ENCODE results near the gene LNPEP.

DNA sequence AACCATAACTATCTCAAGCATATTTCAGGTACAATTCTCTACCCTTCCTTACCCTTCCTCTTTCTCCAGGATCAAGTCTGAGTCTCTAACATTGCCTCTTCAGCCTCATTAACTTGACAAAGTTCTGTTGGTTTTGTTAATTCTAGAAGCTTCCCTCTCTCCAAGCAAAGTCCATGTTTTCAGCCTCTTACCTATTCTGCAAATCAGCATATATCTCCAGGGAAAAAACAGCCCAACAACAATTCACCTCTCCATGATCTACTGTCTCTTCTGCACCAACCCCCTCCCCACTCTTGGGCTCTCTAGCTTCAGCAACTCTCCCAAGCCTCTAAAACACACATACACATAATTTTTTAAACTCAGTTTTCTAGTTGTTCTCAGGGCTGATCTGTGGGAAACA, 134.4 kb downstream of the LNPEP start:
- TF ChIP-seq, protein P1, sequence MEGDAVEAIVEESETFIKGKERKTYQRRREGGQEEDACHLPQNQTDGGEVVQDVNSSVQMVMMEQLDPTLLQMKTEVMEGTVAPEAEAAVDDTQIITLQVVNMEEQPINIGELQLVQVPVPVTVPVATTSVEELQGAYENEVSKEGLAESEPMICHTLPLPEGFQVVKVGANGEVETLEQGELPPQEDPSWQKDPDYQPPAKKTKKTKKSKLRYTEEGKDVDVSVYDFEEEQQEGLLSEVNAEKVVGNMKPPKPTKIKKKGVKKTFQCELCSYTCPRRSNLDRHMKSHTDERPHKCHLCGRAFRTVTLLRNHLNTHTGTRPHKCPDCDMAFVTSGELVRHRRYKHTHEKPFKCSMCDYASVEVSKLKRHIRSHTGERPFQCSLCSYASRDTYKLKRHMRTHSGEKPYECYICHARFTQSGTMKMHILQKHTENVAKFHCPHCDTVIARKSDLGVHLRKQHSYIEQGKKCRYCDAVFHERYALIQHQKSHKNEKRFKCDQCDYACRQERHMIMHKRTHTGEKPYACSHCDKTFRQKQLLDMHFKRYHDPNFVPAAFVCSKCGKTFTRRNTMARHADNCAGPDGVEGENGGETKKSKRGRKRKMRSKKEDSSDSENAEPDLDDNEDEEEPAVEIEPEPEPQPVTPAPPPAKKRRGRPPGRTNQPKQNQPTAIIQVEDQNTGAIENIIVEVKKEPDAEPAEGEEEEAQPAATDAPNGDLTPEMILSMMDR (IDR thresholded peaks at IDR 0.05), result no peak
- TF ChIP-seq NFE2L1 (CRISPR knock-in tag; IDR thresholded peaks at IDR 0.05) (no peak), ESRRA (CRISPR knock-in tag; IDR thresholded peaks at IDR 0.05; ENCODE audit: borderline replicate concordance) (no peak), CREB1 (CRISPR knock-in tag; IDR thresholded peaks at IDR 0.05) (no peak), CDX4 (CRISPR knock-in tag; IDR thresholded peaks at IDR 0.05; ENCODE audit: borderline replicate concordance) (no peak), ZNF281 (CRISPR knock-in tag; IDR thresholded peaks at IDR 0.05) (no peak), JUN (CRISPR knock-in tag; IDR thresholded peaks at IDR 0.05) (no peak), ATF3 (CRISPR knock-in tag; conservative IDR thresholded peaks at IDR 0.05) (no peak)

Data from WTC11 (cell line).